GM23338 (cell line): ENCODE data around the gene SUV39H1. TPM values are rescaled to one million over a fixed set of nuclear protein-coding genes. Genes with fewer than 3 reads are reported as not detected.

Source experiments
- ATAC-seq: fragments of 200-7000 bp; cut with Tn5 transposase; 3 replicates; pipeline ENCODE4 v1.9.1; 2020
- DNase-seq: peaks from one replicate; pipeline ENCODE4 v3.0.0-alpha.2; 2015; ENCODE audit warnings: low spot score
- H2AFZ ChIP-seq: fragments of 200-600 bp; sonication (generic); 2 replicates; pipeline ENCODE4 v1.8.0; 2016; ENCODE audit warnings: antibody characterized with exemption, mild to moderate bottlenecking, moderate library complexity
- H3F3A ChIP-seq: fragments of 200-600 bp; sonication (generic); replicated peaks from 2 replicates; pipeline ENCODE4 v1.8.0; 2017; ENCODE audit warnings: antibody characterized with exemption, mixed run types, low read depth
- H3K27ac ChIP-seq: fragments of 200-600 bp; sonication (generic); 2 replicates; pipeline ENCODE4 v1.6.1; 2016; ENCODE audit warnings: low read depth
- H3K27me3 ChIP-seq: fragments of 200-600 bp; sonication (generic); 2 replicates; pipeline ENCODE4 v1.8.0; 2016; ENCODE audit warnings: mild to moderate bottlenecking, mixed run types, moderate library complexity; ENCODE audit not compliant: insufficient read depth
- H3K36me3 ChIP-seq: fragments of 200-600 bp; sonication (generic); 2 replicates; pipeline ENCODE4 v1.8.0; 2016; ENCODE audit warnings: mild to moderate bottlenecking; ENCODE audit not compliant: insufficient read depth
- H3K4me1 ChIP-seq: fragments of 200-600 bp; sonication (generic); 2 replicates; pipeline ENCODE4 v1.8.0; 2016; ENCODE audit warnings: mild to moderate bottlenecking, moderate library complexity; ENCODE audit not compliant: insufficient read depth
- H3K4me2 ChIP-seq: fragments of 200-600 bp; sonication (generic); 2 replicates; pipeline ENCODE4 v1.7.1; 2017; ENCODE audit warnings: mixed run types
- H3K4me3 ChIP-seq: fragments of 200-600 bp; sonication (generic); 2 replicates; pipeline ENCODE4 v1.6.1; 2016; ENCODE audit warnings: mixed run types
- H3K79me2 ChIP-seq: fragments of 200-600 bp; sonication (generic); replicated peaks from 2 replicates; pipeline ENCODE4 v1.8.0; 2017; ENCODE audit warnings: mild to moderate bottlenecking; ENCODE audit not compliant: insufficient read depth
- H3K9me2 ChIP-seq: fragments of 200-600 bp; sonication (generic); 2 replicates; pipeline ENCODE4 v1.8.0; 2017; ENCODE audit not compliant: insufficient read depth
- H4K20me1 ChIP-seq: fragments of 200-600 bp; sonication (generic); replicated peaks from 2 replicates; pipeline ENCODE4 v1.8.0; 2017; ENCODE audit warnings: mild to moderate bottlenecking; ENCODE audit not compliant: insufficient read depth
- H3K27ac Mint-ChIP-seq: 2 replicates; pipeline ENCODE4 v1.8.0; 2020; ENCODE audit warnings: inconsistent platforms, mild to moderate bottlenecking, moderate library complexity, mixed read lengths
- H3K27me3 Mint-ChIP-seq: 3 replicates; pipeline ENCODE4 v1.8.0; 2022; ENCODE audit warnings: low read depth, mild to moderate bottlenecking, moderate library complexity, mixed read lengths, inconsistent platforms; ENCODE audit not compliant: insufficient read depth, poor library complexity
- H3K36me3 Mint-ChIP-seq: 3 replicates; pipeline ENCODE4 v1.8.0; 2021; ENCODE audit warnings: low read depth, mild to moderate bottlenecking, inconsistent platforms, moderate library complexity, mixed read lengths
- H3K4me1 Mint-ChIP-seq: 3 replicates; pipeline ENCODE4 v1.8.0; 2020; ENCODE audit warnings: mild to moderate bottlenecking, inconsistent platforms, mixed read lengths
- H3K4me3 Mint-ChIP-seq: 3 replicates; pipeline ENCODE4 v1.8.0; 2021; ENCODE audit warnings: moderate library complexity, mild to moderate bottlenecking, inconsistent platforms, mixed read lengths
- H3K9me3 Mint-ChIP-seq: 3 replicates; pipeline ENCODE4 v1.8.0; 2020; ENCODE audit warnings: moderate library complexity, mild to moderate bottlenecking, inconsistent platforms, mixed read lengths
- CREB1 ChIP-seq: fragments of 250-450 bp; sonication (Bioruptor Pico); IDR thresholded peaks from 2 replicates; pipeline ENCODE4 v1.5.0; 2020; ENCODE audit warnings: low read depth, mild to moderate bottlenecking, moderate library complexity
- CTCF ChIP-seq, 2 experiments: fragments of 200-600 bp in 1 of 2; sonication (generic) in 1 of 2; conservative IDR thresholded peaks; 2 replicates each; pipeline versions ENCODE4 v1.5.1 to v1.6.1; 2016 to 2017; ENCODE audit warnings: antibody characterized with exemption in 2 of 2, low read depth in 2 of 2, mild to moderate bottlenecking in 2 of 2, moderate library complexity in 1 of 2
- ETS1 ChIP-seq: IDR thresholded peaks from 2 replicates; pipeline ENCODE4 v1.6.1; 2016; ENCODE audit warnings: antibody characterized with exemption
- EZH2 ChIP-seq: fragments of 200-600 bp; sonication (generic); IDR thresholded peaks from one replicate; pipeline ENCODE4 v1.8.0; 2017; ENCODE audit warnings: antibody characterized with exemption, mild to moderate bottlenecking, low read depth; ENCODE audit not compliant: unreplicated experiment
- EZH2phosphoT487 ChIP-seq: fragments of 200-600 bp; sonication (generic); IDR thresholded peaks from one replicate; pipeline ENCODE4 v1.8.1; 2018; ENCODE audit warnings: antibody characterized with exemption; ENCODE audit not compliant: unreplicated experiment
- JUNB ChIP-seq: IDR thresholded peaks from one replicate; pipeline ENCODE4 v1.6.1; 2016; ENCODE audit warnings: antibody characterized with exemption; ENCODE audit not compliant: unreplicated experiment
- NANOG ChIP-seq: IDR thresholded peaks from 2 replicates; pipeline ENCODE4 v1.6.1; 2016; ENCODE audit warnings: antibody characterized with exemption, borderline replicate concordance
- POLR2AphosphoS5 ChIP-seq: IDR thresholded peaks from 2 replicates; pipeline ENCODE4 v1.6.1; 2016; ENCODE audit warnings: antibody characterized with exemption, low read depth
- STAT1 ChIP-seq: IDR thresholded peaks from one replicate; pipeline ENCODE4 v1.6.1; 2016; ENCODE audit warnings: antibody characterized with exemption; ENCODE audit not compliant: unreplicated experiment
- ZNF114 ChIP-seq: fragments of 250-450 bp; sonication (Bioruptor Pico); IDR thresholded peaks from 2 replicates; pipeline ENCODE4 v1.5.0; 2020; ENCODE audit warnings: mild to moderate bottlenecking, moderate library complexity
- ZNF331 ChIP-seq: fragments of 250-450 bp; sonication (Bioruptor Pico); IDR thresholded peaks from 2 replicates; pipeline ENCODE4 v1.5.0; 2020; ENCODE audit warnings: low read depth, mild to moderate bottlenecking, moderate library complexity
- ZNF462 ChIP-seq: fragments of 250-450 bp; sonication (Bioruptor Pico); IDR thresholded peaks from 2 replicates; pipeline ENCODE4 v1.5.0; 2020; ENCODE audit warnings: mild to moderate bottlenecking, moderate library complexity
- polyA plus RNA-seq: library from polyadenylated mRNA; unstranded; fragments of >200 nt; fragmentation: Nextera tagmentation; extraction: Ambion mirVana; gene quantifications from 2 replicates; pipeline ENCODE4 v1.2.1, GENCODE V29; 2016
- total RNA-seq: library from RNA; depleted of rRNA; stranded (reverse); fragments of >200 nt; shearing (Covaris generic); gene quantifications from 2 replicates; pipeline ENCODE4 v1.2.3, GENCODE V29; 2014

The SUV39H1 gene
- total and polyA plus RNA-seq, 2 experiments from 2014 or later: 9.5 to 15.2 TPM

GRCh38 chrX:48754238-48754637, 57.7 kb downstream of the SUV39H1 start:
- Histone ChIP-seq H3K27me3 (no peaks in the 10 kb centered on the region), H3K27ac (no peak overlapping the region), H3K9me2 (no peaks in the 10 kb centered on the region), H3K4me3 (no peak overlapping the region), H3K36me3 (no peaks in the 10 kb centered on the region), H4K20me1 (no peaks in the 10 kb centered on the region), H2AFZ (no peak overlapping the region), H3K4me1 (no peaks in the 10 kb centered on the region), H3K4me2 (no peak overlapping the region), H3K79me2 (no peaks in the 10 kb centered on the region), H3F3A (no peaks in the 10 kb centered on the region)
- no peaks in the 10 kb centered on the region for H3K4me1 Mint-ChIP-seq
- peaks cover 3% of the 10 kb centered on the region for H3K27me3 Mint-ChIP-seq
- ATAC-seq (no peak), DNase-seq (no peak)
- H3K4me3 Mint-ChIP-seq: no peak overlapping the region
- no peak for TF ChIP-seq ETS1
- TF ChIP-seq POLR2AphosphoS5: no peak
- TF ChIP-seq ZNF462 (CRISPR knock-in tag): no peak
- no peak for TF ChIP-seq CTCF (conservative IDR thresholded peaks at IDR 0.05; ENCODE audit: low read depth in 2 of 2)
- TF ChIP-seq ZNF331 (CRISPR knock-in tag): no peak
- no peak for TF ChIP-seq NANOG
- TF ChIP-seq EZH2phosphoT487: no peak
- TF ChIP-seq JUNB: no peak
- no peak for TF ChIP-seq STAT1
- no peak for TF ChIP-seq ZNF114 (CRISPR knock-in tag)
- no peak for TF ChIP-seq EZH2
- TF ChIP-seq CREB1: no peak
- no peaks in the 10 kb centered on the region for H3K36me3 Mint-ChIP-seq
- no peaks in the 10 kb centered on the region for H3K9me3 Mint-ChIP-seq
- no peak overlapping the region for H3K27ac Mint-ChIP-seq
